ENCODE results near the gene ZNF296. TPM values are rescaled to one million over a fixed set of nuclear protein-coding genes. Genes with fewer than 3 reads are reported as not detected.
"Not testable (repeated sequence)": the region's sequence is repeated elsewhere in the genome, so short reads cannot be mapped to it uniquely, and the experiment has no call there.

Gene ZNF296
- total RNA-seq, 1 experiment from 2014 or later = 3.7 TPM

DNA sequence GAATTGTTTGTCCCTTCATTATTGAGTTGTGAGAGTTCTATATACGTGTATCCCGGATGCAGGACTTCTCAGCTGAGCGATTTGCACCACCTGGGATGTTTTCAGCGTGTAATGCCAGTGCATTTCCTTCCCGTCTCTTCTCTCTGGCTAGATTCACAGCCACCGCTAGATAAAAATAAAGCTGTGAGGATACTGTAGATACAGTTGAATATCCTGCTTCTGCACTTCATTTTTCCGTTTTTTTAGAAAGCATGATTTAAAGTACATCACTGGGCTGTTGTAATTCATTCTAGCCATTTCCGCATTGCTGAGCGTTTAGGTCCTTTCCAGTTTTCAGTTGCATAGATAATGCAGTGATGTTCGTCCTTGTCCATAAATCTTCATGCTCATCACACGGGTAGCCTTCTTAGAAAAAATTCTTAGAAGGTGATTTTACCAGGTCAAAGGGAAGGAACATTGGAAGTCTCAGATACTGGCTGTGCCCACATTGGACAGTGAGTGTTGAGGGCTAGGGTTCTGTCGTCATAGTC is 31.4 kb upstream of the ZNF296 start:
- H3K27ac ChIP-seq = no peak overlapping the region
- BruUV-seq (replicated peaks) = no TSS peak

DNA sequence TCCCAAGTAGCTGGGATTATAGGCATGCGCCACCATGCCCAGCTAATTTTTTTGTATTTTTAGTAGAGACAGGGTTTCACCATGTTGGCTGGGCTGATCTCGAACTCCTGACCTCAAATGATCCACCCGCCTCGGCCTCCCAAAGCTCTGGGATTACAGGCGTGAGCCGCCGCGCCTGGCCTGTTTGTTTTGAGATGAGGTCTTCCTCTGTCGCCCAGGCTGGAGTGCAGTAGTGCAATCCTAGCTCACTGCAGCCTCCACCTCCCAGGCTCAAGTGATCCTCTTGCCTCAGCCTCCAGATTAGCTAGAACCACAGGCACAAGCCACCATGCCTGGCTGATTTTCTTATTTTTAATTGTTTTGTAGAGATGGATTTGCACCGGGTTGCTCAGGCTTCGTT is 30.1 kb upstream of the ZNF296 start:
- H3K27me3 ChIP-seq (ENCODE audit: insufficient read depth, low read depth); H3K4me3 ChIP-seq; H2AFZ ChIP-seq; H3K36me3 ChIP-seq (ENCODE audit: low read depth); H3K9me3 ChIP-seq (ENCODE audit: insufficient read depth, low read depth); DNase-seq; H3K9me2 ChIP-seq (ENCODE audit: insufficient read depth); intact Hi-C loops (cut with micrococcal nuclease; ENCODE audit: unreplicated experiment); BruUV-seq (replicated peaks); POLR2A ChIA-PET (ENCODE audit: unreplicated experiment); H3K4me2 ChIP-seq; H3F3A ChIP-seq (ENCODE audit: insufficient read depth, low read depth); H3K27ac ChIP-seq; H3K4me1 ChIP-seq (replicated peaks; ENCODE audit: insufficient read depth): not testable (repeated sequence)
- CTCF ChIA-PET = interaction anchor here (0.6 kb wide), 1 partner anchor 9 kb away, joined by 3 read pairs; no protein-coding TSS in a partner anchor
- Histone ChIP-seq H4K20me1 (ENCODE audit: insufficient read depth) (peaks cover 77% of the 10 kb centered on the region), H3K79me2 (ENCODE audit: low read depth) (peaks cover 82% of the 10 kb centered on the region)

More for the DNA sequence above, 31.4 kb upstream of the ZNF296 start:
- Histone ChIP-seq H3K27me3 (ENCODE audit: insufficient read depth, low read depth) (no peaks in the 10 kb centered on the region), H3K9me2 (ENCODE audit: insufficient read depth) (no peaks in the 10 kb centered on the region), H3F3A (ENCODE audit: insufficient read depth, low read depth) (no peaks in the 10 kb centered on the region), H3K36me3 (ENCODE audit: low read depth) (no peaks in the 10 kb centered on the region), H3K4me3 (no peak overlapping the region), H2AFZ (no peak overlapping the region), H3K4me1 (replicated peaks; ENCODE audit: insufficient read depth) (peaks cover 8% of the 10 kb centered on the region), H3K4me2 (no peak overlapping the region), H4K20me1 (ENCODE audit: insufficient read depth) (peaks cover 78% of the 10 kb centered on the region), H3K79me2 (ENCODE audit: low read depth) (peaks cover 82% of the 10 kb centered on the region), H3K9me3 (ENCODE audit: insufficient read depth, low read depth) (no peaks in the 10 kb centered on the region)
- DNase-seq = no peak
- ChIA-PET POLR2A (ENCODE audit: unreplicated experiment) (interaction anchor here (0.7 kb wide), 1 partner anchor 16 kb away, joined by 3 read pairs; no protein-coding TSS in a partner anchor), CTCF (no interaction called here)
- TF ChIP-seq EZH2 (IDR thresholded peaks at IDR 0.05; ENCODE audit: low read depth) = no peak
- TF ChIP-seq, protein P1, sequence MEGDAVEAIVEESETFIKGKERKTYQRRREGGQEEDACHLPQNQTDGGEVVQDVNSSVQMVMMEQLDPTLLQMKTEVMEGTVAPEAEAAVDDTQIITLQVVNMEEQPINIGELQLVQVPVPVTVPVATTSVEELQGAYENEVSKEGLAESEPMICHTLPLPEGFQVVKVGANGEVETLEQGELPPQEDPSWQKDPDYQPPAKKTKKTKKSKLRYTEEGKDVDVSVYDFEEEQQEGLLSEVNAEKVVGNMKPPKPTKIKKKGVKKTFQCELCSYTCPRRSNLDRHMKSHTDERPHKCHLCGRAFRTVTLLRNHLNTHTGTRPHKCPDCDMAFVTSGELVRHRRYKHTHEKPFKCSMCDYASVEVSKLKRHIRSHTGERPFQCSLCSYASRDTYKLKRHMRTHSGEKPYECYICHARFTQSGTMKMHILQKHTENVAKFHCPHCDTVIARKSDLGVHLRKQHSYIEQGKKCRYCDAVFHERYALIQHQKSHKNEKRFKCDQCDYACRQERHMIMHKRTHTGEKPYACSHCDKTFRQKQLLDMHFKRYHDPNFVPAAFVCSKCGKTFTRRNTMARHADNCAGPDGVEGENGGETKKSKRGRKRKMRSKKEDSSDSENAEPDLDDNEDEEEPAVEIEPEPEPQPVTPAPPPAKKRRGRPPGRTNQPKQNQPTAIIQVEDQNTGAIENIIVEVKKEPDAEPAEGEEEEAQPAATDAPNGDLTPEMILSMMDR (conservative IDR thresholded peaks at IDR 0.05) = no peak
- intact Hi-C loops (cut with micrococcal nuclease; ENCODE audit: unreplicated experiment) = no loop called here

DNA sequence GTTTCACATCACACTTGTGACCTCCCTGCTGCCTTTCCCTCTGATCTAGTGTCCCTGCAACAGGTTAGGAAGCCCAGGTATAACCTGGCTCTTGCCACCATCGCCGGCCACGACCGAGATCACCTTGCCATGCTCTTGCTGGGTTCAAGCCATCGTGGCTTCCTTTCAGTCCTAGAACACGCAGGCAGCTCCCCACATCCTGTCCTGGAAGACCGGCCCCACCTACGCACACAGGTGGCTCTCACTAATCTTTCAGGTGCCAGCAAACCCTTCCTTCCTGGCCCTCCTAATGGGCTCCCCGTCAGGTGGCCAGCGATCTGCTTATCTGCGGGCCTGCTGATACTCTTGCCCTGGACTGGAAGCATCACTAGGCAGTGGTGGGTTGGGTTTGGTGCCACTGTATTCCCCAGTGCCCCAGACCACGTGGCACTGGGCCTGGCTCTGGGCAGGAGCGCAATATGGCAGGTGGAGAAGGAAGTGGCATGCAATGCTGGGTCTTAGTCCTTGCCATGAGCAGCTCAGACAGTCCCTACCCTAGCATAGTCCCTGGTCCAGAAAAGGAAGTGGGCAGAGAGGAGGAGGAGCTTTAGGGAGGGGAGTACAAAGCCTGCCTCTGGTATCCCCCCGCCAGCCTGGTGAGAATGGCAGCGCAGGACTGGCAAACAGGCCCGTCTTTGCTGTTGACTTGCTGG is 28.5 kb upstream of the ZNF296 start:
- Histone ChIP-seq H3K4me1 (replicated peaks; ENCODE audit: insufficient read depth) (no peaks in the 10 kb centered on the region), H3K27ac (no peak overlapping the region), H3K27me3 (ENCODE audit: insufficient read depth, low read depth) (no peaks in the 10 kb centered on the region), H3K4me3 (no peak overlapping the region), H2AFZ (no peak overlapping the region), H3K9me2 (ENCODE audit: insufficient read depth) (no peaks in the 10 kb centered on the region), H4K20me1 (ENCODE audit: insufficient read depth) (peaks cover 87% of the 10 kb centered on the region), H3K4me2 (no peak overlapping the region), H3K9me3 (ENCODE audit: insufficient read depth, low read depth) (no peaks in the 10 kb centered on the region), H3K79me2 (ENCODE audit: low read depth) (peaks cover 87% of the 10 kb centered on the region), H3K36me3 (ENCODE audit: low read depth) (no peaks in the 10 kb centered on the region), H3F3A (ENCODE audit: insufficient read depth, low read depth) (no peaks in the 10 kb centered on the region)
- intact Hi-C loops (cut with micrococcal nuclease; ENCODE audit: unreplicated experiment) = no loop called here
- TF ChIP-seq, protein P1 (conservative IDR thresholded peaks at IDR 0.05) = no peak
- no peak for TF ChIP-seq EZH2 (IDR thresholded peaks at IDR 0.05; ENCODE audit: low read depth)
- no TSS peak for BruUV-seq (replicated peaks)
- ChIA-PET POLR2A (ENCODE audit: unreplicated experiment) (no interaction called here), CTCF (no interaction called here)
- DNase-seq = no peak

All from PC-9 (cell line).